ENCODE results near the gene CPZ.
A peak's percentile ranks its signal among the peaks of the same experiment; 100 is the strongest.

Gene CPZ

GRCh38 chr4:8545439-8545765, 47.2 kb upstream of the CPZ start:
- no peak for DNase-seq (ENCODE audit: extremely low spot score)
- TF ChIP-seq, protein P1, sequence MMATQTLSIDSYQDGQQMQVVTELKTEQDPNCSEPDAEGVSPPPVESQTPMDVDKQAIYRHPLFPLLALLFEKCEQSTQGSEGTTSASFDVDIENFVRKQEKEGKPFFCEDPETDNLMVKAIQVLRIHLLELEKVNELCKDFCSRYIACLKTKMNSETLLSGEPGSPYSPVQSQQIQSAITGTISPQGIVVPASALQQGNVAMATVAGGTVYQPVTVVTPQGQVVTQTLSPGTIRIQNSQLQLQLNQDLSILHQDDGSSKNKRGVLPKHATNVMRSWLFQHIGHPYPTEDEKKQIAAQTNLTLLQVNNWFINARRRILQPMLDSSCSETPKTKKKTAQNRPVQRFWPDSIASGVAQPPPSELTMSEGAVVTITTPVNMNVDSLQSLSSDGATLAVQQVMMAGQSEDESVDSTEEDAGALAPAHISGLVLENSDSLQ (IDR thresholded peaks at IDR 0.05): no peak
- TF ChIP-seq SP1 (IDR thresholded peaks at IDR 0.05) (no peak), NFRKB (IDR thresholded peaks at IDR 0.05) (no peak), ELF4 (IDR thresholded peaks at IDR 0.05) (no peak), TARDBP (IDR thresholded peaks at IDR 0.05) (no peak), BHLHE40 (IDR thresholded peaks at IDR 0.05; ENCODE audit: borderline replicate concordance) (no peak), HDGF (IDR thresholded peaks at IDR 0.05; ENCODE audit: borderline replicate concordance) (no peak), LEF1 (IDR thresholded peaks at IDR 0.05; ENCODE audit: borderline replicate concordance) (no peak), ZNF384 (IDR thresholded peaks at IDR 0.05) (no peak), FOXA1 (IDR thresholded peaks at IDR 0.05) (no peak), FOXK2 (IDR thresholded peaks at IDR 0.05) (no peak), SUZ12 (IDR thresholded peaks at IDR 0.05) (no peak), CTBP1 (IDR thresholded peaks at IDR 0.05; ENCODE audit: borderline replicate concordance) (no peak), FOXM1 (IDR thresholded peaks at IDR 0.05; ENCODE audit: borderline replicate concordance) (no peak), ARNT (IDR thresholded peaks at IDR 0.05) (no peak), L3MBTL2 (conservative IDR thresholded peaks at IDR 0.05) (no peak)
- CTCF ChIA-PET: no interaction called here
- POLR2A ChIA-PET: no interaction called here

GRCh38 chr4:8546766-8547107, 45.8 kb upstream of the CPZ start:
- no peak for DNase-seq (ENCODE audit: extremely low spot score)
- POLR2A ChIA-PET: no interaction called here
- CTCF ChIA-PET: interaction anchor here (0.7 to 1.0 kb wide), 2 partner anchors 11 to 45 kb away, joined by 4 read pairs; no protein-coding TSS in a partner anchor
- TF ChIP-seq SP1 (IDR thresholded peaks at IDR 0.05): no peak
- no peak for TF ChIP-seq ELF4 (IDR thresholded peaks at IDR 0.05)
- TF ChIP-seq FOXM1 (IDR thresholded peaks at IDR 0.05; ENCODE audit: borderline replicate concordance): no peak
- no peak for TF ChIP-seq TARDBP (IDR thresholded peaks at IDR 0.05)
- TF ChIP-seq, protein P1 (IDR thresholded peaks at IDR 0.05): no peak
- TF ChIP-seq L3MBTL2 (conservative IDR thresholded peaks at IDR 0.05): no peak
- no peak for TF ChIP-seq BHLHE40 (IDR thresholded peaks at IDR 0.05; ENCODE audit: borderline replicate concordance)

GRCh38 chr4:8547108-8547911, 45.3 kb upstream of the CPZ start:
- DNase-seq (ENCODE audit: extremely low spot score): peak; percentile 50
- ChIA-PET POLR2A (no interaction called here), CTCF (interaction anchor here (0.6 to 1.4 kb wide), 5 partner anchors 11 to 52 kb away, joined by 3 to 4 read pairs (median 4); no protein-coding TSS in a partner anchor)
- TF ChIP-seq CTBP1 (IDR thresholded peaks at IDR 0.05; ENCODE audit: borderline replicate concordance): no peak
- no peak for TF ChIP-seq FOXK2 (IDR thresholded peaks at IDR 0.05)
- no peak for TF ChIP-seq ZNF384 (IDR thresholded peaks at IDR 0.05)
- no peak for TF ChIP-seq ELF4 (IDR thresholded peaks at IDR 0.05)
- TF ChIP-seq LEF1 (IDR thresholded peaks at IDR 0.05; ENCODE audit: borderline replicate concordance): no peak
- TF ChIP-seq NFRKB (IDR thresholded peaks at IDR 0.05): no peak
- TF ChIP-seq ARNT (IDR thresholded peaks at IDR 0.05): no peak
- no peak for TF ChIP-seq TARDBP (IDR thresholded peaks at IDR 0.05)
- TF ChIP-seq L3MBTL2 (conservative IDR thresholded peaks at IDR 0.05): no peak
- no peak for TF ChIP-seq BHLHE40 (IDR thresholded peaks at IDR 0.05; ENCODE audit: borderline replicate concordance)
- TF ChIP-seq FOXM1 (IDR thresholded peaks at IDR 0.05; ENCODE audit: borderline replicate concordance): no peak
- no peak for TF ChIP-seq FOXA1 (IDR thresholded peaks at IDR 0.05)
- no peak for TF ChIP-seq SUZ12 (IDR thresholded peaks at IDR 0.05)
- TF ChIP-seq, protein P1 (IDR thresholded peaks at IDR 0.05): no peak

DNA sequence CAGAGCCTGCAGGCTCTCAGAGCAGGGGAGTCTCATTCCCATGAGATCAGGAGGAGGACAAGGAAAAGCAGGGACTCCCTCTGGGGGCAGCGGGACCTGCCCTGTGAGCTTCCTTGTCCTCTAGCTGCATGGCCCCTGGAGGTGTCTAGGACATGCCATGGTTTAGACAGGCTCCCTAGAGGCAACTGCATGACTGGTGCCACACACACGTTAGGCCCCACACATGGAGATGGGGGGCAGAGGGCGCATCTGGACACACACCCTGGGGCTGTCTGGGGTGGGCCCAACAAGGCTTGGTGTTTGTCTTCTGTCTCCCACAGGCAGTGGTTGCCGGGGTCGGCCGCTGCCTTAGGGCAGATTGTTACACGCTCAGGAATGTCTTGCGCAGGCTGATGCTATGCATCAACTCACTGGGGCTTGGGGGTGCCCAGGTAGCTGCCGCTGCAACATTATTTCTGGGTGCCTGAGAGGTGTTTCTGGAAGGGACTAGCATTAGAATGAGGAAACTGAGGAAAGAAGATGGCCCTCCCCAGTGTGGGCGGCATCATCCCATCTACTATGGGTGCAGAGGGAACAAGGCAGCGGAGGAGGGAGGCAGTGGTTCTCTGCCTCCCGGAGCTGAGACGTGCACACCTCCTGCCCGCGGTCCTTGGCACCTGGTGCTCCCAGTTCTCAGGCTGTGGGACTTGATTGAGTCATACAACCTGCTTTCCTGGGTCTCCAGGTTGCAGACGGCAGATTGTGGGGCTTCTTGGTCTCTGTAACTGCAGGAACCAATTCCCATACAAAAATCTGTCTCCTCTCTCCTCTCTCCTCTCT, 44.4 kb upstream of the CPZ start:
- no peak for TF ChIP-seq HDGF (IDR thresholded peaks at IDR 0.05; ENCODE audit: borderline replicate concordance)
- TF ChIP-seq BHLHE40 (IDR thresholded peaks at IDR 0.05; ENCODE audit: borderline replicate concordance): no peak
- TF ChIP-seq ARNT (IDR thresholded peaks at IDR 0.05): no peak
- TF ChIP-seq SUZ12 (IDR thresholded peaks at IDR 0.05): no peak
- no peak for TF ChIP-seq ZNF384 (IDR thresholded peaks at IDR 0.05)
- no peak for TF ChIP-seq ELF4 (IDR thresholded peaks at IDR 0.05)
- TF ChIP-seq NFRKB (IDR thresholded peaks at IDR 0.05): no peak
- no peak for TF ChIP-seq LEF1 (IDR thresholded peaks at IDR 0.05; ENCODE audit: borderline replicate concordance)
- TF ChIP-seq FOXK2 (IDR thresholded peaks at IDR 0.05): no peak

DNA sequence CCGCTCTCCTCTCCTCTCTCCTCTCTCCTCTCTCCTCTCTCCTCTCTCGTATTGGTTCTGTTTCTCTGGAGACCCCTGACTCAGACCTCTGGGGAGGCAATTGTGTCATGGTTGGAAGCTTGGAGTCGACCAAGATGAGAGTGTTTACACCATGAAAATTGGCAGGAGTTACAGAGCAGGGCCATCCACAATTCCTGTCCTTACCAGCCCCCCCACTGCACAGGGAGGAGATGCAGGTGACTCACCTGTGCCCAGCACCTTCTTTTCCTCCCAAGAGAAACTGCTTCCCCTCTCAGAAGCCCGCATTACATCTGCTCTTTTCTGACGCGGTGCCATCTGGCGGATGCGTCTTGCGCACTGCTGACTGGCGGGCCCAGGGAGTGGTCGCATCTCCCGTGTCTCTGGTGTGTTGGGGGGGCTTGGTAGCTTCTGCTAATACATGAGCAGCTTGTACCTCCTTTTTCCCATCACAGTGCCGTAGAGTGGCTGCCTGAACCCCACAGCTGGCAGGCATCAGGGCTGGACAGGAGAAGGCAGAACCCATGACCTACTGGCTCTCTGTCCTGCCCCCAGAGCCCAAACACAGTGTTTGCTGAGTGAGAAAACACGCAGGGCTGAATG, 43.7 kb upstream of the CPZ start:
- CTCF ChIA-PET: interaction anchor here (0.6 to 1.4 kb wide), 2 partner anchors 11 to 18 kb away, joined by 3 to 4 read pairs; no protein-coding TSS in a partner anchor
- POLR2A ChIA-PET: no interaction called here
- TF ChIP-seq TARDBP (IDR thresholded peaks at IDR 0.05): no peak
- no peak for TF ChIP-seq BHLHE40 (IDR thresholded peaks at IDR 0.05; ENCODE audit: borderline replicate concordance)
- no peak for TF ChIP-seq ELF4 (IDR thresholded peaks at IDR 0.05)
- no peak for TF ChIP-seq ARNT (IDR thresholded peaks at IDR 0.05)
- no peak for TF ChIP-seq SP1 (IDR thresholded peaks at IDR 0.05)
- TF ChIP-seq ZNF384 (IDR thresholded peaks at IDR 0.05): no peak
- no peak for TF ChIP-seq LEF1 (IDR thresholded peaks at IDR 0.05; ENCODE audit: borderline replicate concordance)
- no peak for TF ChIP-seq CTBP1 (IDR thresholded peaks at IDR 0.05; ENCODE audit: borderline replicate concordance)
- no peak for TF ChIP-seq NFRKB (IDR thresholded peaks at IDR 0.05)
- no peak for TF ChIP-seq SUZ12 (IDR thresholded peaks at IDR 0.05)
- TF ChIP-seq FOXK2 (IDR thresholded peaks at IDR 0.05): no peak
- no peak for TF ChIP-seq FOXA1 (IDR thresholded peaks at IDR 0.05)
- no peak for TF ChIP-seq HDGF (IDR thresholded peaks at IDR 0.05; ENCODE audit: borderline replicate concordance)
- TF ChIP-seq, protein P1 (IDR thresholded peaks at IDR 0.05): no peak

More for the DNA sequence above, 44.4 kb upstream of the CPZ start:
- POLR2A ChIA-PET: no interaction called here
- CTCF ChIA-PET: interaction anchor here (0.6 to 1.4 kb wide), 3 partner anchors 12 to 51 kb away, joined by 3 to 4 read pairs (median 3); no protein-coding TSS in a partner anchor
- DNase-seq (ENCODE audit: extremely low spot score): no peak

More for the DNA sequence above, 43.7 kb upstream of the CPZ start:
- DNase-seq (ENCODE audit: extremely low spot score): no peak
